ENCODE measurements around the gene RFX8. TPM values are rescaled to one million over a fixed set of nuclear protein-coding genes. Genes with fewer than 3 reads are reported as not detected.
"Not testable (repeated sequence)": the region's sequence is repeated elsewhere in the genome, so short reads cannot be mapped to it uniquely, and the experiment has no call there.

RFX8 gene
- total RNA-seq, 6 donors from 2014 or later, result 0.24 to 21.0 (median 0.80) TPM; not detected in 2

GRCh38 chr2:101442042-101442666 is 32.8 kb downstream of the RFX8 start:
- no peaks in the 10 kb centered on the region for H3K27me3 ChIP-seq
- H3K36me3 ChIP-seq, result no peaks in the 10 kb centered on the region
- 64 to 67% methylated on average over 1 of the region's 1 CpG for WGBS, 2 donors
- H3K4me3 ChIP-seq, result no peak overlapping the region
- H3K4me1 ChIP-seq, result no peaks in the 10 kb centered on the region
- H3K27ac ChIP-seq, result no peak overlapping the region
- ATAC-seq (ENCODE audit: low FRiP score in 2 of 2) (no peak), DNase-seq (no peak)
- no peaks in the 10 kb centered on the region for H3K9me3 ChIP-seq
- peak in 1 of 4 donors; percentile 42 for TF ChIP-seq EP300 (IDR thresholded peaks at IDR 0.05)
- TF ChIP-seq POLR2AphosphoS5 (IDR thresholded peaks at IDR 0.05), result no peak

GRCh38 chr2:101440127-101440738 is 34.7 kb downstream of the RFX8 start:
- Histone ChIP-seq H3K4me3 (no peak overlapping the region), H3K27me3 (no peaks in the 10 kb centered on the region), H3K27ac (no peak overlapping the region), H3K4me1 (no peaks in the 10 kb centered on the region), H3K36me3 (no peaks in the 10 kb centered on the region), H3K9me3 (no peaks in the 10 kb centered on the region)
- ATAC-seq (ENCODE audit: low FRiP score in 2 of 2) (no peak), DNase-seq (no peak)
- no peak for TF ChIP-seq POLR2A (IDR thresholded peaks at IDR 0.05)
- TF ChIP-seq EP300 (IDR thresholded peaks at IDR 0.05), result no peak
- no peak for TF ChIP-seq CTCF (IDR thresholded peaks at IDR 0.05)
- TF ChIP-seq POLR2AphosphoS5 (IDR thresholded peaks at IDR 0.05), result no peak
- 65 to 70% methylated on average over 8 of the region's 8 CpGs for WGBS, 2 donors

DNA sequence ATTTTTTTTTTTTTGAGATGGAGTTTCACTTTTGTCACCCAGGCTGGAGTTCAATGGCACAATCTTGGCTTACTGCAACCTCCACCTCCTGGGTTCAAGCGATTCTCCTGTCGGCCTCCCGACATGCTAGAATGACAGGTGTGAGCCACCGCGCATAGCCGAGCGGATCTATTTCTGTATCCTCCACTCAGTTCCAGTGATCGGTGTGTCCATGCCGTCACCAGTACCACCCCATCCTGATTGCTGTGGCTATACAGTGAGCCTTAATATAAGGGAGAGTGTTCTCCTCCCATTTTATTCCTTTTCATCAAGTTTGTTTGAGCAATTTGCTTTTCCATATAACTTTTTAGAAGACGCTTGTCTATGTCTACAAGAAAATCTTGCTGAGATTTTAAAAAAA is 35.2 kb downstream of the RFX8 start:
- H3K27me3 ChIP-seq, result no peaks in the 10 kb centered on the region
- no peaks in the 10 kb centered on the region for H3K4me1 ChIP-seq
- DNase-seq, result no peak
- H3K27ac ChIP-seq, result no peak overlapping the region
- no peak for ATAC-seq (ENCODE audit: low FRiP score in 2 of 2)
- no peaks in the 10 kb centered on the region for H3K9me3 ChIP-seq
- no peaks in the 10 kb centered on the region for H3K36me3 ChIP-seq
- no peak overlapping the region for H3K4me3 ChIP-seq
- TF ChIP-seq POLR2AphosphoS5 (IDR thresholded peaks at IDR 0.05), result no peak
- TF ChIP-seq EP300 (IDR thresholded peaks at IDR 0.05), result no peak
- WGBS, 2 donors, result 92 to 94% methylated on average over 10 of the region's 10 CpGs

GRCh38 chr2:101438555-101438954 is 36.4 kb downstream of the RFX8 start:
- DNase-seq; H3K9me3 ChIP-seq; H3K27me3 ChIP-seq; H3K27ac ChIP-seq; H3K4me3 ChIP-seq; H3K36me3 ChIP-seq; ATAC-seq (ENCODE audit: low FRiP score in 2 of 2); H3K4me1 ChIP-seq: not testable (repeated sequence)
- 63 to 69% methylated on average over 4 of the region's 4 CpGs for WGBS, 2 donors

- WGBS, 2 donors, result 67 to 74% methylated on average over 23 to 24 of the region's 24 CpGs
- no peak for ATAC-seq (ENCODE audit: low FRiP score in 2 of 2)
Observed at GRCh38 chr2:101435001-101435862, 39.7 kb downstream of the RFX8 start.

More at GRCh38 chr2:101435001-101435862, 39.7 kb downstream of the RFX8 start:
- no peaks in the 10 kb centered on the region for H3K36me3 ChIP-seq
- H3K27me3 ChIP-seq, result no peaks in the 10 kb centered on the region
- H3K4me3 ChIP-seq, result no peak overlapping the region
- H3K9me3 ChIP-seq, result no peaks in the 10 kb centered on the region
- no peaks in the 10 kb centered on the region for H3K4me1 ChIP-seq
- no peak overlapping the region for H3K27ac ChIP-seq
- DNase-seq, result peak in 1 of 2 donors; percentile 77
- TF ChIP-seq POLR2A (IDR thresholded peaks at IDR 0.05) (no peak), EP300 (IDR thresholded peaks at IDR 0.05) (no peak), POLR2AphosphoS5 (IDR thresholded peaks at IDR 0.05) (no peak), CTCF (IDR thresholded peaks at IDR 0.05) (no peak)
